ENCODE results near the gene NES.
"Not testable (repeated sequence)": the region's sequence is repeated elsewhere in the genome, so short reads cannot be mapped to it uniquely, and the experiment has no call there.

NES gene

DNA sequence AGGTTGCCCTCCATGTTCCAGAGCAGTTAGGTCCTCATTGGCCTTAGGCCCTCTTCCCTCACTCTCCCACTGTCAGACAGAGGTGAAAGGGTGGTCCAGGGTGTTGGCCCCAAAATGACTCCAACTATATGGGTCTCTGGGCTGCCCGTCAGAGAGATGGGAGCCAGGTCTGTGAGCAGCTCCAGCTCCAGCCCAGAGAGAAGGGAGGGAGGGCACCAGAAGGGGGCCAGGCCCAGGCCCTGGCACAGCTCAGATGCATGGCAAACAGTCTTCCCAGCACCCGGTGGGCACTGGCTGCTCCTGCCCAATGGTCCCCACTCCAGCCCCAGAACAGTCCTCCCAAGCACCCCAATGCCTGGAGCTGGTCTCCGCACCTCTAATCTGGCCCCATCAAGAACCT lies 33.1 kb downstream of the NES start:
- no peak for DNase-seq

DNA sequence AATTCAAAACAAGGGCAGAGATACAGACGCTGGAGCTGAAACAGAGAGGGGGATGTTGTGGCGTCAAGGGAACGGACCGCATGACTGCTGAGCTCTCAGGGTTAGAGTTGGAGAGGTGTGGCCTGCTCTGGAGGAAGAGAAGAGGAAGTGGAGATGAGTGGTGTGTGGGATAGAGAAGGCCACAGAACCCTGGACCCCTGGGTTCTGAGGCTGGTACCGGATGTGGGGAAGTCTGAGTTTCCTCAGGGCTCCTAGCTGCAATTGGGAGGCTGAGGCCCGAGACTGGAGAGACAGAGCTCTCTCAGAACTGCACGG lies 33.5 kb downstream of the NES start:
- no peak for DNase-seq

DNA sequence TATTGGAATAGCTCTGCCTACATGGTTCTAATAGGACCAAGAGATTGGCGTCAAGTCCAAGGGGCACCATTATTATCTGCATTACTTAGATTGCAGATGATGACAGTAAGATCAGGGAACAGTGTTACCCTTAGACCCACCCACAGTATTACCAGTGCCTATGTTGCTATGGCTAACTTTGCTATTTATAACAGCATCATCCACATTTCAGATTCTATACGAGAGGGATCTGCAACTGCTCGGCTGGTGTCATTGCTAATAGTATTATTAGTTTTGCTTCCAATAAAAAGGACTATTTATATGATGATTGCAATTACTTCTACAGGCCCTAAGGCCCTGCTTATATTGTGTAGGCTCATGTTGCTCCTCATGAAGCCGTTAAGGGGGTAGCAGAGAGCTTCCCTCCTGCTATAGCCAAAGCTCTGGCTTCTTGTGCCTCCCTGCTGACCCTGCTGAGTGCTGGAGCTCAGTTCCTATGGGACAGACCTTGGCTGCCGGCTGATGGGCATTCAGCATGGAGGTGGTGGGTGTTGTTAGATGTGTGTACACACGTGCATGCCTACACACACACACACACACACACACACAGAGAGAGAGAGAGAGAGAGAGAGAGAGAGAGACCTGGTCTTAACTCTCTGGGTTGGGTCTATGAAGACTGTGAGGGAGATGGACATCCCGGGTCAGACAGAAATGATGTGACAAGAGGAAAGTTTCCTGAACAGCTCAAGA lies 34.0 kb downstream of the NES start:
- no peak for DNase-seq

DNA sequence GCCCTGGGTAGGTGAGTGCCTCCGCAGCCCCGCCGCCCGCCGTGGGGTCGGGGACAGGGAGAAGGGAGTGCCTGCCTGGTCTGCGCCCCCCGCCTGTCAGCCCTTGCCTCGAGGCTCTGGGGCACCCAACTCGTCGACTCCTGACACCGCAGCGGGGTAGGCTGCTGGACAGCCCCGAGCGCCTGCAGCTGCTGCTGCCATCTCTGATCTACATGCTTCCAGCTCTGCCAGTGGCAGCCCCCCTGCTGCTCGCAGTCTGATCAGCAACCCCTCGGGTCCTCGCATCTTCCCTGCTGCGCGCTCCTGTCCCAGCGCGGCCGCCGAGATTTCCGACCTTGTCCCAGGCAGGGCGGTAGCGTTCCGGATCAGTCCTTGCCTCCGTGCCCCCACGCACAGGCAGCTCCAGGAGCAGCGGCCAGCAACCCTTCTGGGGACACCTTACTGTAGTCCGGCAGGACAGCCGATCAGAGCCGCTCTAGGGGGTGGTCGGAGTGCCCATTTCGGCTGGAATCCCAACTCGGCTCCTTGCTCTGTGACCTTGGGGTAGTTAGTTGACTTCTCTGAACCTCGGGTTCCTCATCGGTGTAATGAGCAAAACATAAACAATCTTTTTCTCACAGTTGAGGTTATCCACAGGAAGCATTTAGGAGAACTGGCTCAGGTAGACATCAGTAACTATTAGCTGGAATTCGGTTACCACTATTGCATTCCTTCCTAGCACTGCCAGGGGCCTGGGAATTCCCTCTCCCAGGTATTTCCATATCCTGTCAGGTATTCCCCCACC lies 34.8 kb downstream of the NES start:
- no peak for DNase-seq

DNA sequence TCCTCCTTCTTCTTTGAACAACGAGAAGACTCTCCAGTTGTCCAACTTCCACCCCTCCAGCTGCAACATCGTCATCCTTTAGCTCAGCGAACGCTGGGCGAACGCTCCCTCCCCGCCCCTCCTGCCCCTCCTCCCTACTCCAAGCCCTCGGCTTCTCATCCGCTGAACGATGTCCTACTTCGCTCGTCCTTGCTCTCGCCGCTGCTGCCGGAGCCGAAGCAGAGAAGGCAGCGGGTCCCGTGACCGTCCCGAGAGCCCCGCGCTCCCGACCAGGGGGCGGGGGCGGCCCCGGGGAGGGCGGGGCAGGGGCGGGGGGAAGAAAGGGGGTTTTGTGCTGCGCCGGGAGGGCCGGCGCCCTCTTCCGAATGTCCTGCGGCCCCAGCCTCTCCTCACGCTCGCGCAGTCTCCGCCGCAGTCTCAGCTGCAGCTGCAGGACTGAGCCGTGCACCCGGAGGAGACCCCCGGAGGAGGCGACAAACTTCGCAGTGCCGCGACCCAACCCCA lies 35.4 kb downstream of the NES start, which contains the start of gene BCAN:
BCAN (plus strand) TSS at position 357 of the 504 bp plus-strand sequence. CDS start 3,938 bp downstream, outside the sequence.
- DNase-seq = no peak

DNA sequence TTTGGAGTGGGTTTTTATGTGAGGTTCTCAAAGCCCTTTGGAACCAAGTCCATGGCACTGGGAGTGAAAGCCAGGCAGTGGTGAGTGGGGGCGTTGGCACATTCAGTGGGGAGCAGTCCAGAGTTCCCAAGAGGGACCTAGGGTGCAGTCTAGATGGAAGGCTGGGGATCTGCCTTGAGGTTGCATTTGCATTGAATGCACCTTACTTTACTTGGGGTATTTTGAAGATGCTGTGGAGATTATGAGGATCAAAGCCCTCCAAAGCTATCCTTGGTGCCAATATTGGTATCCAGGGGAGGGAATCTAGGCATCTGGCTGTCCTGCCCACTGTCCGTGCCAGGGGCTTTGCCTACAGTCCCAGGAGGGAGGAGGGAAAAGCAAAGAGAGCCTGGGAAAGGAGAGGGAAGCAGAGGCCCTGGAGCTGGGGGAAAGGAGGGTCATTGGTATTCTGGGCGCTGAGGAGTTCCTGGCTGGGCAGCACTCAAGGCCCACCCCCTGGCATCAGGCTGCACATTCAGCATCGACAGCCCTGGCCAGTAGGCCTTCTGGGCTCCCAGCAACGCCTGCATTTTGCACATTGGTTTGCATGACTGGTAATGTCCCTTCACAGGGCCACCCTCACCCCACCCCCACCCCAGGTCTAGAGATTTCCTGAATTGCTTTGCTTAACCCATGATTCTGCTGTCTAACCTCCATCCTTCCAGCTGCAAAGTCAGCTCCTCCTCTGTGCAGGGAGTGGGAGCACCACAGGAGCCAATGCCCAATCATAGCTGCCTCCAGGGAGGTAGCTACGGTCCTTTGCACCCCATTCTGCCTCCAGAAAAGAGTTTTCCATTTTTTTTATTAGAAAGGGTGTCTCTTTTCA lies 36.1 kb downstream of the NES start:
- DNase-seq = no peak

DNA sequence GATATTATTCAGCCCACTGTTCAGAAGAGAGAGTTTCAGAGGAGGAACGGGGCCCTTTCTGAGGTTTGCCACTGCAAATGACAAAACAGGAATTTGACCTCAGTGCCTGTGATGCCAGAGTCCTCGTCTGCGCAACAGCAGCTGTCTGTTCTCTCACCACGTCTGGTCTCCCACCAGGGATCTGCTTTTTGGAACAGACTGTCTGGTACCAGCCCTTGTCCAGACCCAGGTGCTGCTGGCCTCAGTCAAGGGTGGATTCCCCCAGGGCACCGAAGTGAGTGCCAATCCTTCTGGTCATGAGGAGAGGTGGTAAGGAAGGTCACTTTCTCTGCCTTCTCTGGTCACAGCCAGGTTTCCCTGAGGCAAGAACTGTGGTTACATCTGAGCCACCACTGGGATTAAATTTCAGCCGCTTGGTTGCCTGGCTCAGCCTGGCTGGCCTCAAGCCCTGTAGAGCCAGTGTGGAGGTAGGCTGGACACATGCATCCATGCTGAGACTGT lies 37.6 kb downstream of the NES start:
- no peak for DNase-seq

DNA sequence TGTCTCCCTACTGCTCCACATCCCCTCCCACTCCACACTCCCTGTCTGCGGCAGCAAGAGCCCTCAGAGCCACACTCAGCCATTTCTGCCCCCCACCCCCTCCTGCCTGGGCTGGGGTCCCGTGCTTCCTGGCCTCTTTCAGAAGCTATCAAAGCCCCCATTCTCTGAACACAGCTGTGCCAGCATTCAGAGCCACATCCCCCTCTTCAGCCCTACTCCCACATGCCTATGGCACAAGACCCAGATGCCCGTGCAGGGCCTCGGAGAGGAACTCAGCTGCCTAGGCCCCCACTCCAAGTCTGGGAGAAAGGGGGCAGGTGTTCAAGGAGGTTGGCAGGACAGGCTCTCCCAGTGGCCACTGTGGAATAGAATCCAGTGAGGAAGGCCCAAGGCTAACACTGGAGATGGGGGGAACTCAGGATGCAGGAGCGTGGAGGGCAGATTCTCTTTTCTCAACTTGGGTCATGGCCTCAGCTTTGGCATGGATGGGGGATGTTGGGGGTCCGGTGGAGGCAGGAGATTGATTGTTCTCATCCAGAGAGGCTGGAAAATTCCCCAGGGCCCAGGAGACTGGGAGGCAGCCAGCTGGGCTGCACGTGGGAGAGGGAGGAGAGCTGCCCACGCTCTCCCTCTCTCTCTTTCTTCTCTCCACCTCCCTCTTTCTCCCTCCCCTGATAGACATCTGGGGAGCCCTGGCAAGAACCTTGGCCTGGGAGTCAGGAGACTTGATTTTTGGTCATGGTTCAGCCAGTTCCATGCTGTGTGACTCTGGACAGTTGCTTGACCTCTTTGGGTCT lies 38.8 kb downstream of the NES start:
- DNase-seq = no peak

DNA sequence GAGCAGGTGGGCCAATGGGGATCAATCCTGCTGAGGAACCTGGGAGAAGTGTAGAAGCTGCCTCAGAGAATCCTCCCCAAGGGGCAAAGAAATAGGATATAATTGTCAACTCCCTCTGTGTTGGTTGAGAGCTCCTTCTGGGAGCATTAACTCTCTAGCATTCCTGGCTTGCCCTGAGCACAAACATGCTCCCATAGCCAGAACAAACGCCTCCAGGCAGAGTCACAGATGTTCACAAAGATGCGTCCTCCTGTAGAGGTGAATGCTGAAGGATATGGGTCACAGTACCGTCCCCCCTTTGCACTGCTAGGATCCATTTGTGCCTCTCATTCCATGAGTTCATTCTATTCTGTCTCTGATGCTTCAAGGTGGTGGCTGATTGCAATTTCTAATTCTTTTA lies 44.9 kb downstream of the NES start:
- DNase-seq = no peak

DNA sequence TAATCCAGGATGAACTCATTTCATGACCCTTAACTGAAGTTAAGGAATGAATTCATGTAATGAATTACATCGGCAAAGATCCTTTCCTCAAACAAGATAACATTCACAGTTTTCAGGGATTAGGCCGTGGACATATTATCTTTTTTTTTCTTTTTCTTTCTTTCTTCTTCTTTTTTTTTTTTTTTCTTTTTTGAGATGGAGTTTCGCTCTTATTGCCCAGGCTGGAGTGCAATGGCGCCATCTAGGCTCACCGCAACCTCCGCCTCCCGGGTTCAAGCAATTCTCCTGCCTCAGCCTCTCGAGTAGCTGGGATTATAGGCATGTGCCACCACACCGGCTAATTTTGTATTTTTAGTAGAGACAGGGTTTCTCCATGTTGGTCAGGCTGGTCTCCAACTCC lies 46.1 kb downstream of the NES start:
- not testable (repeated sequence) for DNase-seq

DNA sequence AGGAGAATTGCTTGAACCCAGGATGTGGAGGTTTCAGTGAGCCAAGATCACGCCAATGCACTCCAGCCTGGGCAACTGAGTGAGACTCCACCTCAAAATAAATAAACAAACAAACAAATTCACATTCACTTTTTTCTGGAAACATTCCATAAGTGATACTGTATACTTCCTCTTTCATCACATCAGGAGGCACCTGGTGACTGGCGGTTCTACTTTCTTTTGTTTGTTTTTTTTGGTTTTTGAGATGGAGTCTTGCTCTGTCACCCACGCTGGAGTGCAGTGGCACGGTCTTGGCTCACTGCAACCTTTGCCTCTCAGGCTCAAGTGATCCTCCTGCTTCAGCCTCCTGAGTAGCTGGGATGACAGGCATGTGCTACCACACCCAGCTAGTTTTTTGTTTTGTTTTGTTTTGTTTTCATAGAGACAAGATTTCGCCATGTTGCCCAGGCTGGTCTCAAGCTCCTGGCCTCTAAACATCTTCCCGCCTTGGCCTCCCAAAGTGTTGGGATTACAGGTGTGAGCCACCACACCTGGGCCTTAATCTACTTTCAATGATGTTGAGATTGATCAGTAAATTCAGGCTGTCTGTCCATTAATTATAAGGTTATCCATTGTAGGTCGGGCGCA lies 47.3 kb downstream of the NES start:
- DNase-seq = no peak

DNA sequence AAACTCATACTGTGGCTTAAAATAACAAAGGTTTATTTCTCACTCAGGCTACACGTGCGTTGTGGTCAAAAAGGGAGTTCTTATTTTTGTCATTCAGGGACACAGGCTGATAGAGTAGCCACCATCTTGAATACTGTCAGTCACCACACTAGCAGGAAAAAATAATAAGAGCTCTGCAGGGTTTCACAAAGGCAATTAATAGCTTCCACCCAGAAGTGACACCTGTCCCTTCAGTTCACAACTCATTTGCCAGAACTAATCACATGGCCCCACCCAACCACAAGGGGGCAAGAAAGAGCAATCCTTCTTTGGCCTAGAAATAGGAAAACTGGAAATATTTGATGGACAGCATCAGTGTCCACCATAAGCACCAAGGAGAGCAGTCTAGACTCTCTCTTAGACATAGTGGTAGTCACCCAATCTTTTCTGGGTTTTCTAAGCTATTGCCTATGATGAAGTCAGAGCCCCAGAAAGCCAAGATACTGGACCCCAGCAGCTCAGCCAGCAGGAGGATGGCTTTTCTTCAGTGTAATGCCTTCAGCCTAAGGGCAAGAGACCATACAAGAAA lies 49.8 kb downstream of the NES start:
- DNase-seq = no peak

DNA sequence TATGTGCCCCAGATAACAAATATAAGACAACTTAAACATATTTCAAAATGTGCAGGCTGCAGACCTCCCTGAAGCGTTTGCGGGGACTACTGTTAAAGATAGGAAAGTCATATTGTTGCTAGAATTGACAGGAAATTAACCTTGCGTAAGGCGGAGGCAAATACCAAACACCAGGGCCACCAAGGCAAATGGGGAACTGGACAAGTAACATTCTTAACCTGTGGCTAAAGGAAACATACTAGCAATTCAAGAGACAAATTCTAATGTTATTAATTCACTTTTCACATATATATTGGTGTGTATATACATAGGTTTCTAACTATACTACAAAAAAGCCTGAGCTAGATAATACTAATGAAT lies 51.1 kb downstream of the NES start:
- no peak for DNase-seq

DNA sequence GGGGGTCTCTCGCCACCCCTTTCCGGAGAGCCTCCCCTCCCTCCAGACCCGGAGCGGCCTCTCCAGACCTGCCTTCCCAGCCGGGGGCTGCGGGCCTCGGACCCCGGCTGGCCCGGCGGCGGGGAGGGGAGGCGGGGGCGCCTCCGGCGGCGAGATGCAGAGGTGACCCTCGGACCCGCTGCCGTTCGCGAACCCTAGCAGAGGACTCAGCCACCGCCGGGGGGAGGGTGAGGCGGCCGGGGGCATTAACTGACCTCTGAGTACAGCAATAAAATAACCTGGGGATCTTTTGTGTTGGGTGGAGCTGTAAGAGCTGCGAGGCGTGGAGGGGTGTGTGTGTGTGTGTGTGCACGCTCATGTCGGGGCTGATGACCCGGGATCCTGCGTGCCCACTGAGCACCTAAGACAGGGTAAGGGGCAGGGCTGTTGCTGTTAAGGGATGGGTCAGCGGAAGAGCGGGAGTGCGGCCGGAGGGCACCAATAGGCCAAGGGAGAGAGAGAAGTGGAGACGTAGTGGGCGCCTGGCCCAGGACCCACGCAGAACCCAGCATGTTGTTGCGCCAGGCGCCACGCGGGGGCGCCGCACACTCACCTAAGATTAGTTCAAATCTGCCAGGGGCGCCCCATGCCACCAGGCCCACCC lies 51.6 kb downstream of the NES start:
- DNase-seq = no peak

DNA sequence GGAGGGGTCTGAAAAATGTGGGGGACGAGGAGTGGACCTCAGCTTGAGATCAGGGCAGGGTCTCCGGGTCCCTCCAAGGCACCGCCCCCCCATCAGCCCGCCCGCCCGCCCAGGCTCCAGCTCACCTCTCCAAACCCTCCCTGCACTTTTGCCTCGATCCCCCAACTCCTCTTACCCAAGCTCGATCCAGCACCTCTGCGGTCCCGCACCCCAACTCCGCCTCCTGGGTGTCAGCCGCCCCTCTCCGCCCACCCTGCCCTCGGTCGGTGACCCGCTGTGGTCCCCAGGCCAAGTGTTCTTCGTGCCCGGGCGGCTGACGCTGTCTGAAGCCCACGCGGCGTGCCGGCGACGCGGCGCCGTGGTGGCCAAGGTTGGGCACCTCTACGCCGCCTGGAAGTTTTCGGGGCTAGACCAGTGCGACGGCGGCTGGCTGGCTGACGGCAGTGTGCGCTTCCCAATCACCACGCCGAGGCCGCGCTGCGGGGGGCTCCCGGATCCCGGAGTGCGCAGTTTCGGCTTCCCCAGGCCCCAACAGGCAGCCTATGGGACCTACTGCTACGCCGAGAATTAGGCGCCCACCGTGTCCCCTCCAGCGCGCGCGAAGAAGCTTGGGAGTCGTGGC lies 52.3 kb downstream of the NES start:
- DNase-seq = no peak

DNA sequence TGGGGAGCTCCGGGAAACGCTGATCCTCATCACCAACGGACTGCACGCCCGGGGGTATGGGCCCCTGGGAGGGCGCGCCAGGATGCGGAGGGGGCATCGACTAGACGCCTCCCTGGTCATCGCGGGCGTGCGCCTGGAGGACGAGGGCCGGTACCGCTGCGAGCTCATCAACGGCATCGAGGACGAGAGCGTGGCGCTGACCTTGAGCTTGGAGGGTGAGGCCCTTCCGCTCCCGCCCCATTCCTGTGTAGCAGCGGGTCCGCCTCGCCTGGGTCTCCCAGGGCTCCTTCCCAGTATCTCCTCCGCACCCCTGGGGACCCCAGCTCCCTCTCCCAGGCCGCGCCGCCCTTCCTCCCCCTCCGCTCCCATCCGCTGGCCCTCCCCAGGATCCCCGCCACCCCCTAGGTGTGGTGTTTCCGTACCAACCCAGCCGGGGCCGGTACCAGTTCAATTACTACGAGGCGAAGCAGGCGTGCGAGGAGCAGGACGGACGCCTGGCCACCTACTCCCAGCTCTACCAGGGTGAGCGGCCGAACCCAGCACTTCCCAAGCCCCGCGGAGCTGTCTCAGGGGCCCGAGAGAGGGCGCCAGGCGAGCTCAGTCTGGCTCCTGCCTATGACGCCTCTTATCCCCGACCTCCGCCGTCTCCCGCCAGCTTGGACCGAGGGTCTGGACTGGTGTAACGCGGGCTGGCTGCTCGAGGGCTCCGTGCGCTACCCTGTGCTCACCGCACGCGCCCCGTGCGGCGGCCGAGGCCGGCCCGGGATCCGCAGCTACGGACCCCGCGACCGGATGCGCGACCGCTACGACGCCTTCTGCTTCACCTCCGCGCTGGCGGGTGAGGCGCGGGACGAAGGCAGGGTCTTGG lies 53.0 kb downstream of the NES start:
- DNase-seq = no peak

DNA sequence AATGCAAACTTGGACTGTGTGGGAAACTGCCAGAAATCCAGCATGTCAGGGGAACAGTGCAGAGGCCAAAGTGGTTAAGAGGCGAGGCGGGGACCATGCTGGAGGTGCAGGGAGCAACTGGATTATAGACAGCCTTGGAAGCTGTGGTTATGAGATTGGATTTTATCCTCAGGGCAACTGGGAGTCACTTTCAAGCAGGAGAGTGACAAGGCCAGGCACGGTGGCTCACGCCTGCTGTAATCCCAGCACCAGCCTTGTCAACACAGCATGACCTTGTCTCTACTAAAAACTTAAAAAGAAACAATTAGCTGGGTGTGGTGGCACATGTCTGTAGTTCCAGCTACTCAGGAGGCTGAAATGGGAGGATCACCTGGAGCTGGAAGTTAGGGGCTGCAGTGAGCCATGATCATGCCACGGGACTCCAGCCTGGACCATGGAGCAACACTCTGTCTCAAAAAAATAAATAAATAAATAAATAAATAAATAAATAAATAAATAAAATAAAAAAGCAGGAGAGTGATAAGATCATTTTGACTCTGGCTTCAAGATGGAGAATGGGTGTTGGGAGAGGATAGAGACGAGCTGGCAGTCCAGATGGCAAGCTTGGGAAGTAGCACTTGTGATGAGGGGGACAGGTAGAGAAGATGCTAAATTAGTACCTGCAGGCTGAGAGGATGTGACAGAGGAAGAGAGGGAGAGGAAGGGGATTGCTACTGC lies 54.5 kb downstream of the NES start:
- DNase-seq = no peak

DNA sequence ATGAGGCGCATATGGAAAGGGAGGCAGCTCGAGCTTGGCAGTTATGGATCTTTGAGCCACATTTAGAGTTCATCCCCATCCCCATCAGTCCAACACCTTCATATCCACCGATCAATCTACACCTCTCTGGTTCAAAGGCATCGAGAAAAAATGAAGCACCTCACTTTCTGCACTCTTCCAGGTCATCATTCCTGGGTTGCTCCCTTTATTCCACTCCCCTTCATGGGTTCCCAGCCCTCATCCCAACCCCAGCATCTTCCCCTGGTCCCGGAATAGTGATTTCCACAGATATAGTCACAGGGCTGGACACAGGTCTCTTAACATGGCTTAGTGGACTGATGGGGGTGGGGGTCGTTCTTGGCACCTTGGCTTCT lies 57.6 kb downstream of the NES start:
- no peak for DNase-seq

Measured in NCI-H2029 treated with DMSO at 0.1 percent for 48 hours (cell line).